Femur (tissue), 1 donor: ENCODE data around the gene SVOPL.

Experiments
- DNase-seq: peaks from one replicate; pipeline ENCODE4 v3.0.0-alpha.2; 2017

The SVOPL gene

GRCh38 chr7:138602451-138602850 is 98.7 kb downstream of the SVOPL start:
- no peak for DNase-seq

GRCh38 chr7:138595454-138595853 is 105.7 kb downstream of the SVOPL start:
- no peak for DNase-seq

- DNase-seq: no peak
Measured at GRCh38 chr7:138590154-138590553, 111.0 kb downstream of the SVOPL start.

GRCh38 chr7:138588986-138589385 is 112.2 kb downstream of the SVOPL start:
- DNase-seq: no peak

- DNase-seq: no peak
Measured at GRCh38 chr7:138587485-138587884, 113.7 kb downstream of the SVOPL start.

GRCh38 chr7:138585283-138585993 is 115.7 kb downstream of the SVOPL start:
- DNase-seq: no peak

- no peak for DNase-seq
Measured at GRCh38 chr7:138584696-138585095, 116.5 kb downstream of the SVOPL start.

GRCh38 chr7:138584283-138584682 is 116.9 kb downstream of the SVOPL start:
- no peak for DNase-seq

- DNase-seq: no peak
Measured at GRCh38 chr7:138581065-138581464, 120.1 kb downstream of the SVOPL start.

GRCh38 chr7:138579671-138580070 is 121.5 kb downstream of the SVOPL start:
- DNase-seq: no peak

- no peak for DNase-seq
Measured at GRCh38 chr7:138579136-138579535, 122.0 kb downstream of the SVOPL start.

- no peak for DNase-seq
Measured at GRCh38 chr7:138575897-138576428, 125.2 kb downstream of the SVOPL start.

GRCh38 chr7:138573741-138574140 is 127.4 kb downstream of the SVOPL start:
- DNase-seq: no peak

- no peak for DNase-seq
Measured at GRCh38 chr7:138570715-138571114, 130.4 kb downstream of the SVOPL start.

- DNase-seq: no peak
Measured at GRCh38 chr7:138569418-138569817, 131.7 kb downstream of the SVOPL start.

- DNase-seq: no peak
Measured at GRCh38 chr7:138568655-138569054, 132.5 kb downstream of the SVOPL start.

GRCh38 chr7:138565451-138566114 is 135.6 kb downstream of the SVOPL start:
- no peak for DNase-seq

GRCh38 chr7:138565071-138565450 is 136.1 kb downstream of the SVOPL start:
- DNase-seq: no peak

- no peak for DNase-seq
Measured at GRCh38 chr7:138564365-138564764, 136.8 kb downstream of the SVOPL start.

GRCh38 chr7:138563808-138564207 is 137.4 kb downstream of the SVOPL start:
- no peak for DNase-seq

GRCh38 chr7:138559448-138559847 is 141.7 kb downstream of the SVOPL start:
- DNase-seq: no peak

- DNase-seq: no peak
Measured at GRCh38 chr7:138556771-138557484, 144.2 kb downstream of the SVOPL start.

- DNase-seq: no peak
Measured at GRCh38 chr7:138555684-138556083, 145.5 kb downstream of the SVOPL start.

- DNase-seq: no peak
Measured at GRCh38 chr7:138554674-138555073, 146.5 kb downstream of the SVOPL start.
